GM19099 (cell line): ENCODE measurements around the gene KRT12.

Experiments used
- POLR2A ChIP-seq: IDR thresholded peaks from 3 replicates; pipeline ENCODE4 v1.6.1; 2011; ENCODE audit warnings: low read depth; ENCODE audit not compliant: insufficient read length; ENCODE audit errors: extremely low read depth

Gene KRT12

GRCh38 chr17:40818343-40818732 is 48.7 kb downstream of the KRT12 start:
- no peak for TF ChIP-seq POLR2A

- no peak for TF ChIP-seq POLR2A
Observed at GRCh38 chr17:40817103-40817682, 49.8 kb downstream of the KRT12 start.

GRCh38 chr17:40816569-40816968 is 50.5 kb downstream of the KRT12 start:
- no peak for TF ChIP-seq POLR2A

- no peak for TF ChIP-seq POLR2A
Observed at GRCh38 chr17:40815381-40815780, 51.6 kb downstream of the KRT12 start.

- TF ChIP-seq POLR2A, result no peak
Observed at GRCh38 chr17:40813804-40814203, 53.2 kb downstream of the KRT12 start.

GRCh38 chr17:40812639-40813038 is 54.4 kb downstream of the KRT12 start:
- TF ChIP-seq POLR2A, result no peak
